Glomerular endothelial cell (primary cell): ENCODE data around the gene BPIFB6. TPM values are rescaled to one million over a fixed set of nuclear protein-coding genes. Genes with fewer than 3 reads are reported as not detected.

ENCODE experiments used
- DNase-seq: peaks from one replicate; pipeline ENCODE4 v3.0.0-alpha.2; 2011; ENCODE audit warnings: low read depth, low spot score; ENCODE audit errors: extremely low read depth
- total RNA-seq: library from RNA; depleted of rRNA; stranded (reverse); fragments of >200 nt; gene quantifications from 2 replicates; pipeline ENCODE4 v1.2.3, GENCODE V29; 2015

The BPIFB6 gene
- total RNA-seq, 1 donor from 2014 or later = not detected

- no peak for DNase-seq
Measured at GRCh38 chr20:33082546-33082945, 51.1 kb downstream of the BPIFB6 start.

GRCh38 chr20:33083544-33084340, 52.3 kb downstream of the BPIFB6 start:
- no peak for DNase-seq

DNA sequence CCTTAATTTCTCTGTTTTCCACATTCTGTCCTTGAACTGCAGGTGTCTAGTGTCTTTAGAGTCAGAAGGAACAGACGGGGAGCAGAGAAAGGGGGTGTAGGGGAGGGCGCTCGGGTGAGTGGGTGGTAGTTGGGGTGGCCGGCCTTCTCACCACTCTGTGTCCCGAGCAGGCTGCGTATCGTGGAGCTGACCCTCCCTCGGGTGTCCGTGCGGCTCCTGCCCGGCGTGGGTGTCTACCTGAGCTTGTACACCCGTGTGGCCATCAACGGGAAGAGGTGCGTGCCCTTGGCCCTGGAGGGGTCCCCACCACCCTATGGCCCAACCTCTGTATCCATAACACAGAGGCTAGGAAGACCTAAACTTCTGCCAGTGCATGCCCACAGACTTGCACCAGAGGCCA, 53.3 kb downstream of the BPIFB6 start:
- DNase-seq = no peak

- no peak for DNase-seq
Measured at GRCh38 chr20:33086052-33086722, 54.7 kb downstream of the BPIFB6 start.

- DNase-seq = no peak
Measured at GRCh38 chr20:33091147-33091546, 59.7 kb downstream of the BPIFB6 start.

- no peak for DNase-seq
Measured at GRCh38 chr20:33091693-33092092, 60.2 kb downstream of the BPIFB6 start.

DNA sequence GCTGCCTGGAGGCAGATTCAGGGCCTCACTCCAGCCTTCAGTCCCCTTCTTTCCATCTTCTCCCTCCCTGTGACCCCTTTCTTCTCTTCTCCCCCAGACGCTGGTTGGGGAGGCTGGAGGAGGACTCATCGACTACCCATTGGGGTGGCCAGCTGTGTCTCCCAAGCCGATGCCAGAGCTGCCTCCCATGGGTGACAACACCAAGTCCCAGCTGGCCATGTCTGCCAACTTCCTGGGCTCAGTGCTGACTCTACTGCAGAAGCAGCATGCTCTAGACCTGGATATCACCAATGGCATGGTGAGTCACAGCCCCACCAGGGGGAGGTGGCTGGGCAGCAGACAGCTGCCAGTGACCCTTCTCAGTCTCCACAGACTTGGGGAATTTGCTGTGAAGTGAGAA, 60.9 kb downstream of the BPIFB6 start:
- DNase-seq = no peak

- no peak for DNase-seq
Measured at GRCh38 chr20:33093074-33093473, 61.6 kb downstream of the BPIFB6 start.

DNA sequence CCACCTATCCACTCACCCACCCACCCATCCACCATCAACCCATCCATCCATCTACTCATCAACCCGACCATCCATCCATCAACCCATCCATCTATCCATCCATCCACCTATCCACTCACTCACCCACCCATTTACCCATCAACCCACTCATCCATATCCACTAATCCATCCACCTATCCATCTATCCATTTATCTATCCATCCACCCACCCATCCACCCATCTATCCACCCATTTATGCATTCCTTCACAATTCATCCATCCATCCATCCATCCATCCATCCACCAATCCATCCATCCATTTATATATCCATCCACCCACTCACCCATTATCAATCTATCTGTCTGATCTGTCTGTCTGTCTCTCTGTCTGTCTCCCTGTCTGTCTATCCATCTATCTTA, 62.1 kb downstream of the BPIFB6 start:
- DNase-seq = no peak

Other genes starting within 250 kb of the BPIFB6 start
- 96.8 and 108 TPM in 2 replicates for gene MAPRE1, start 211.7 kb upstream of the BPIFB6 start, total RNA-seq
- gene EFCAB8, start 172.7 kb upstream of the BPIFB6 start, total RNA-seq = 0.05 TPM in 1 of 2 replicates, not detected in the other
- not detected in 2 replicates for gene SUN5, start 27.2 kb upstream of the BPIFB6 start, total RNA-seq
- not detected in 2 replicates for gene BPIFB2, start 23.9 kb upstream of the BPIFB6 start, total RNA-seq
- gene BPIFB3, start 22.3 kb downstream of the BPIFB6 start, total RNA-seq = not detected in 2 replicates
- gene BPIFB4, start 48.0 kb downstream of the BPIFB6 start, total RNA-seq = not detected in 2 replicates
- not detected in 2 replicates for gene BPIFA2, start 136.5 kb downstream of the BPIFB6 start, total RNA-seq
- gene BPIFA3, start 185.7 kb downstream of the BPIFB6 start, total RNA-seq = not detected in 2 replicates
- gene BPIFA1, start 204.3 kb downstream of the BPIFB6 start, total RNA-seq = not detected in 2 replicates